HG03469 (cell line): ENCODE data around the gene NUDT3.
"Not testable (repeated sequence)": the region's sequence is repeated elsewhere in the genome, so short reads cannot be mapped to it uniquely, and the experiment has no call there.

ENCODE experiments used
- ATAC-seq: cut with Tn5 transposase; IDR thresholded peaks from one replicate; pipeline ENCODE4 v1.9.1; 2021; ENCODE audit warnings: mild to moderate bottlenecking, moderate library complexity, moderate number of reproducible peaks; ENCODE audit not compliant: unreplicated experiment

NUDT3 gene

DNA sequence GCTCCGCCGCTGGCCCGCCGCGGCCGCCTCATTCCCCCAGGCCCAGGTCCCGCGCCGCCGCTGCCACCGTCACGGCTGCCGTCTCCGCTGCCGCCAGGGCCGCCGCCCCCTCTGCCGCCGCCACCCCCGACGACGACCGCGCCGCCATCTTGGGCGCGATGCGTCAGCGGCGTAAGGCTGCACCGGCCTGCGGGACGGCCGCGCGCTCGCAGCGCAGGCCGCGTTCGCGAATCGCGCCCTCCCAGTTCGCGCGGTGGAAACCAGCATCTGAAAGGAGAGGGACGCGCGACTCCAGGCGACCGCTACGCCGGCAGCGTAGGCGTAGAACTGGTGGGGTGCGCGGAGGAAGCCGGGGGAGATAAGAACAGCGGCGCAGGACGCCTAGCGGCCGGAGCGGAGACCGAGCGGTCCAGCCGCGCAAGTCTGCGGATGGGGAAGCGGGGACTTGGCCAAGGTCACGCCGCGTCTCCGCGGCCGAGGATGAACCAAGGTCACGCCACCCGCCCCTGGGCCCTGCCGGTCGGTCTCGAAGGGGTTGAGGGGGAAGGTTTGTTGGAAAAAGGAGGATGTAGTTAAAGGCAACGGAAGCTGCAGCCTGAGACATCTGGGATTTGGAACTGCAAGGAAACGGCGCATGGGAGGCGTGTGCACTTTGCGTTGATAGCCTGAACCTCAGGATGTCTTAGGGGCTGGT, at the start of gene NUDT3:
NUDT3 (minus strand) TSS at position 173 of the 694 bp plus-strand sequence. CDS start 307 bp downstream, outside the sequence.
- peak; percentile 62 for ATAC-seq

GRCh38 chr6:34441526-34441925, 49.1 kb upstream of the NUDT3 start:
- no peak for ATAC-seq

DNA sequence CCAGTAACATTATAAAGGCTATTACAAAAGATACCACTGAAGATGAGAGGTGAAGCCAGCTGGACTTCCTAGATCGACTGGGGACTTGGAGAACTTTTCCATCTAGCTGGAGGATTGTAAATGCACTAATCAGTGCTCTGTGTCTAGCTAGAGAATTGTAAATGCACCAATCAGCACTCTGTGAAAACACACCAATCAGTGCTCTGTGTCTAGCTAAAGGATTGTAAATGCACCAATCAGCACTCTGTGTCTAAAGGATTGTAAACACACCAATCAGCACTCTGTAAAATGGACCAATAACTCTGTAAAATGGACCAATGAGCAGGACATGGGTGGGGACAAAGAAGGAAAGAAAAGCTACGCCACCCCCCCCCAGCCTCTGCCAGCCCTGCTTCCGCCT, 47.0 kb upstream of the NUDT3 start:
- ATAC-seq, result no peak

GRCh38 chr6:34438705-34439104, 46.2 kb upstream of the NUDT3 start:
- ATAC-seq, result no peak

DNA sequence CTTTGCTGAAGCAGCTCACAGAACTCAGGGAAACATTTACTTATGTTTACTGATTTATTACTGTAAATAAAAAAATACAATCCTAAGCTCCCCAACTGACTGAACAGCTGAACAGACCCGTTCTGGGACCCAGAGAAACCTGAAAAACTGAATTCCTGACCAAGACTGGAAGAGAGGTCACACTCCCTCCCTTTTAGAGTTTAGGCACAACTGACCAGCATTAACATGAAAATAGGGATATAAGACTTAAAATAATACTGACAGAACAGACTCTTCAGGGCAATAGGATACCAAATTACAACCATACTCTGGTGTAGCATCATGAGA, 45.1 kb upstream of the NUDT3 start:
- no peak for ATAC-seq

GRCh38 chr6:34436803-34437643, 44.6 kb upstream of the NUDT3 start:
- no peak for ATAC-seq

- no peak for ATAC-seq
These were observed 43.4 kb upstream of the NUDT3 start for GRCh38 chr6:34435916-34436315.

DNA sequence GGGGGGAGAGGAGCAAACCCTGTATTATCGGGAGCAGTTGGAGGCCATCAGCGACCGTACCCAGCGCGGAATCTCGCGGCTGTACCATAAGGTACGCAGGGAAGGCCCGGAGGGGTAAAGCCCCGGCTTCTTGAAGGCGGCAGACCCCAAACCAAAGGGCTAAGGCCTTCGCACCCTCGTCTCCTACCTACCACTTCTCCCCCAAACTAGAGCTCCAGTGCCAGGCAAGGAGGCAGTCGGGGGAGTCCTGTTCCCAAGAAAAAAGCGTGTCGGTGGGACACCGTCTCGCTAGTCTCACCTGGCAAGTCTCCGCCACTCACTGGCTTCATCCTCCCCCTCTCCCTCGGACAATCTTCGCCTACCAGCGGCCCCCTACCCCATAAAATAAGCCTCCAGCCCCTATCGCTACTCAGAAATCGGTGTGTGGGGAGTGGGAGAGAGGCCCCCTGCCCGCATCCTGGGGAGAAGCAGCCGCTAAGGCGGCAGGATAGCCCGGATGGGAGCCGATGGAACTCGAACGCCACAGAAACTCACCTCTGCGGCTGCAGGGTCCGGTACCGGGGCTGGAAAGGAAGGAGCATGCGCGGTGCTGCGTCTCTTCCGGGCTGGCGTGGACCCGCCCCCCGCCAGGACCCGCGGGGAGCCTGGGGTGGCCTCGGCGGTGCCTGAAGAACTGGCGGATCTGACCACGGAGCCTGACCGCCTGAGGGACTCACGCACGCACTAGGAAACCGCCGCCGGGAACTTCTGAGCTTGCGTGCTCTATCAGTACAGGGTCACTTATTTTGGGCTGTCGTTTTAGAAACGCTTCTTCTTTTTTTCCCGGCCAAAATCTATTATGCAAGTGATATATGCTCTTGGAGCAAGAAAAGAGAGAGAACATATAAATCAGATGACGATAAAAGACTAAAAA, 33.3 kb upstream of the NUDT3 start, which contains the start of gene RPS10:
RPS10 (minus strand) TSS at position 572 of the 913 bp plus-strand sequence. CDS start 848 bp downstream, outside the sequence.
- no peak for ATAC-seq

DNA sequence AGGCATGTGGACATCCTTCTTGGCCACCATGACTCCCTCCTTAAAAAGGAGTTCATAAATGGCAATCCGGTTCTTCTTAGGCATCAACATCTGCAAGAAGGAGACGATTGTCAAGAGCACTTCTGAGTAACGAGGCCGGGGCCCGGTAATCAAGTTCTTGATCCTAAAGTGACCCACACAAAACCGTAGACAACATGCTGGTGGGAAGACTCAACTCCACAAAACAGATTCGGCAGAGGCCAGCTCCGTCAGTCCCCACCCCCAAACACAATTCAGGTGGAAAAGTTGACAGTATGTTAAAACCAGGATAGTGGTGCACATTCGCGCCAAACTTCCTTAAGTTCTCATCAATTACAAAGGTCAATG, 32.6 kb upstream of the NUDT3 start:
- ATAC-seq, result no peak

DNA sequence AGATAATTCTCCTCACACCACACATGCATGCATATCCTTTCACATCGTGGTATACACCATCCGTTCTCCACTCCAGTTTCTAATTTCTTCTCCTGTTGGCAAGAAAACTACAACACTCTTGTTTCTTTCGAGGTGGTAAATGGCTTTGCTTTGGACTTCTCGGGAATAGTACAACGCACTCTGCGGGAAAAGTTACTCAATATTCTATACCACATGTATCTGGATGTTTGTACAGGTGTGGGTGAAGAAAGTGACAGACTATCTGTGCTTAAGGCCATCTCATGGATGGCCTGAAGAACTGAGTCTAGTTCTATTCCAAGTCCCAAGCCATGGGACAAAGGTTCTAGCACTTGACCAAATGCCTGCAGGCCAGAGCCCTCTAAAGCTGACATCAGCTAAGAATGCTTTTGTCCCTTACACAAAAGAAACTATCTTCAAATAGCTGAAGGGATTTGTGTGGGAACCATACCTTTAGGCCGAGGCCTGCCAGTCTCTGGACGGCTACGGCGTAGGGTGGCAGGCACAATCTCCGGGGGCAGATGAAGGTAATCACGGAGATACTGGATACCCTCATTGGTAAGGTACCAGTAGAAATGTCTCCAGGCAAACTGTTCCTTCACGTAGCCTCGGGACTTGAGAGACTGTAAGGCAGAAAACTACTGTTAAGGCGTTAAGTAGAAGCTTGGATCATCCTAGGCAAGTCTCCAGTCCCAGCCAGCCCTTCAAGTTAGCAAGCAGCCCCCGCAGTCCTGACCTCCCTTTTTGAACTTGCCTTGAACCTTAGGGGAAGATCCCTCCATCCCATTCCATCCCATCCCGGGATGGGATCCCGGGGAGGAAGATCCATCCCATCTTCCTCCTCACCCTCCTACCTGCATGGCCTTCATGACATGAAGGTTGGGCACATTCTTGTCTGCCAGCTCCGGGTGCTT, 32.0 kb upstream of the NUDT3 start:
- ATAC-seq, result no peak

DNA sequence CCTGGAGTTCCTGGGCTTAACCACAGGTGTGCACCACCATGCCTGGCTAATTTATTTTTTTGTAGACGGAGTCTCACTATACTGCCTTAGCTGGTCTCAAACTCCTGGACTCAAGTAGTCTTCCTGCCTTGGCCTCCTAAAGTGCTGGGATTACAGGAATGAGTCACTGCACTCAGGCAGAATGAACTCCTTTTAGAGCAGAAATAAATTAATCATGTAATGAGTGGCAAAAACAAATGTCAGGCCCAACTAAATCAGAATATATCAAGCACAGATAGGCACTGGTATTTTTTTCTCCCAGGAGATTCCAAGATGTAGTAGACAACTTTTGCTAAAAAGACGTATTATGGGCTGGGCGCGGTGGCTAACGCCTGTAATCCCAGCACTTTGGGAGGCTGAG, 30.8 kb upstream of the NUDT3 start:
- no peak for ATAC-seq

DNA sequence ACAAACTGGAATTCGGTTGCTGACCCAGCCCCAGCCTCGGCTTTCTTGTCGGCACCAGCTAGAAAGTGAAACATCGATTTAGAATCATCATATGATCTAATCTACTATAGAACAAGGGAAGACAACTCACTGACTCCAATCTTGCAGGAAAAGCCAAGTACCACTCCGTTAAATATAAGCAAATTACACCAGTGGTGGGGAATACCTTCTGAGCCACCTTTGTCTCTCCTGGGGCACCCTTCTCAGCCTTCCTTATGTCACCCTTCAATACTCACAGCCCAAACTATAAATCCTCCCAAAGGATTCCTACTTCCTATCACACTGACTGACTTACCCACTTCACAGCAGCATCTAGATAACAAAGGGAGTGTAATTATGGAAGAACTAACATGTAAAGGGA, 25.9 kb upstream of the NUDT3 start:
- ATAC-seq, result no peak

- ATAC-seq, result no peak
These were observed 24.5 kb upstream of the NUDT3 start for GRCh38 chr6:34416877-34417371.

GRCh38 chr6:34414999-34415858, 22.8 kb upstream of the NUDT3 start:
- no peak for ATAC-seq

DNA sequence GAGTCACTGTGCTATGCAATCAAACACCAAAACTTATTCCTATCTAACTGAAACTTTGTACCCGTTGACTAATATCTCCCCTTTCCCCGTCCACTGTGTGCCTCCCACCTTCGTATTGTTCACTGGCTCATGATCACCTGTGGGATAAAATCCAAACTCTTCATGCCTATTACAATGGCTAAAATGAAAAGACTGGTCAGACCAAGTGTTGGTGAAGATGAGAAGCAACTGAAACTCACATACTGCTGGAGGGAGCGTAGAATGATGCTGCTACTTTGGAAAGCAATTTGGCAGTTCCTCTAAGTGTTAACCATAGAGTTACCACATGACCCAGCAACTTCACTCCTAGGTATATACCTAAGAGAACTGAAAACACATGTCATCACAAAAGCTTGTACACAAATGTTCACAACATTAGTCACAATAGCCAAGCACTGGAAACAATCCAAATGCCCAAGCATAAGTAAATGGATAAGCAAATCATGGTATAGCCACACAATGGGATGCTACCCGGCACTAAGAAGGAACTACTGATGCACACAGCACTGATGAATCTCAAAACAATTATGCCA, 20.3 kb upstream of the NUDT3 start:
- ATAC-seq, result no peak

GRCh38 chr6:34412016-34412415, 19.5 kb upstream of the NUDT3 start:
- no peak for ATAC-seq

GRCh38 chr6:34407915-34408314, 15.4 kb upstream of the NUDT3 start:
- ATAC-seq, result not testable (repeated sequence)

DNA sequence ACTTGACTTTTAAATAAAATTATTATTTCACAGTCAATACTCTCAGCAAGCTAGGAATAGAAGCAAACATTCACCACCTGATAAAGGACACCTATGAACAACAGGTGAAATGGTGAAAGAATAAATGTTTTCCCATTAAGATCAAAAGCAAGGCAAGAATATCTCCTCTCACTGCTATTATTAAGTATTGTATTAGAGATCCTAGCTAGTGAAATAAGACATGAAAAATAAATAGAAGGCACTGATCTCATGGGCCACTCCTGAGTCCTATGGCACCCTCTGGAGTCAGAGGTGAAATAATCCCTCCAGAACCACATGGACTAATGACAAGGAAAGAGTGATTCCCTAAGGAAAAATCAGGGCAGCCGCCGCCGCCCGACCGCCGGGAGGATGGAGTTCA, 4.0 kb upstream of the NUDT3 start:
- no peak for ATAC-seq

- ATAC-seq, result no peak
These were observed 1.5 kb upstream of the NUDT3 start for GRCh38 chr6:34393966-34394305.
